ENCODE results near the gene SV2B.

The SV2B gene

DNA sequence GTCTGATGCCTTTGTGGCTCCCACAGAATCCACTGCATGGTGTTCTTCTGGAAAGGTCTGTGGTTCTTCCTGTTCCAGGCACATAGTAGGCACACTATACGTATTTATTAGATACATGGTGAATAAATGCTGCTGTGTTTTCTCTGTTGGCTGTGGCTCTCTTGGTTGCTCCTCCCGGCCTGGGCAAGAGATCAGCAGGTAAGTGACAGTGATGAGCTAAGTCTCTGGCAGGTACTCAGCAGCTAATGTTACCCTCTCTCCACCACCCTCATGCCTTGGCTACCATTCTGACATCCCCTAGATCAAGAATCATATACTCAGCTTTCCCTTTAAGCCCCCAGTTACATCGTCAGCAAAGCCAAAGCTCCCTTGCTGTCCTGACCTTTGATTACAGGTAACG, 8.4 kb downstream of the SV2B start:
- DNase-seq: no peak

DNA sequence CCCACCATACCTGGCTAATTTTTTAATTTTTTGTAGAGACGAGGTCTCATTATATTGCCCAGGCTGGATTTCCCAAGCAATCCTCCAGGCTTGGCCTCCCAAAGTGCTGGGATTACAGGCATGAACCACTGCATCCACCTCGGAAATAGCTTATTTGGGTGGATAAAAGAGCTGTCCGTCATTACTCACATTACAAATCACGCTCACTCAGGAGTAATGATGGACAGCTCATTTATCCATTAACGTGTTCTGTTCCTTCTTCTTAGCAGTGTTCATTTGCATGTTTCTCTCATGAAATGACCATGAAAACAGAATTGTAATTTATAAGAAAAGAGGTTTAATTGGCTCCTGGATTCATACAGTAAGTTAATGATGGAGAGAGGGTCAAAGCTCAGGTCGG, 9.8 kb downstream of the SV2B start:
- no peak for DNase-seq

DNA sequence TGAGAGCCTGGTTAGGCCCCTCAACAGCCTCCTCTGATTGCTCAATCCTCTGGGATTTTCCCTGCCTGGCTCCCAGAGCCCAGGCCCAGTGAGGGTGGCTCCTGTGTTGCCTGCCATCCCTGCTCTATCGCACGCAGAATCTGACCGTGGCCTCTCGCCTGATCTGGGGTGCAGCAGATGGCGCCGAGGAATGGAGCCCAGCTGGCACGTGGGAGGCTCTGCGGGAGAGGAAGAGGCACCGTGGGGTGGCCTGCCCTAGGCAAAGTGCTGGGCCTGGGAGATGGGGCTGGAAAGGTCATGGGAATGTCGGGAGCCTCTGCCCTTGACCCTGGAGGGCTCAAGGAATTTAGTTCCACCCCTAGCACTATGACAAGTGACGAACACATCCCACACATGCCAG, 10.3 kb downstream of the SV2B start:
- DNase-seq: no peak

DNA sequence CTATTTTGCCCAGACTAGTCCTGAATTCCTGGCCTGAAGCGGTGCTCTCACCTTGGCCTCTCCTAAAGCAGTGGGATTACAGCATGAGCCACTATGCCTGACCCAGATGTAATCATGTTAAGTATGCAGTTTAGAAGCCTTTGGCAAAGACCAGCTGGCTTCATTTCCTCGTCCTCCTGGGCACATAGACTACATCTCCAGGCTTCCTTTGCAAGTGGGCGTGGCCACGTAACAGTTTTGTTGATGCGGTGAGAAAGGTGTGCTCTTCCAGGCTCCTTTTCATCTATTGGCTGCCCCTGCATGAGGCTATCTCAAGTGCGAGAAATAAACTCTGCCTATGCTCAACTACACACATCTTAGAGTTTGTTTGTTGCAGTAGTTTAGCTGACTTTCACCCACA, 13.0 kb downstream of the SV2B start:
- no peak for DNase-seq

DNA sequence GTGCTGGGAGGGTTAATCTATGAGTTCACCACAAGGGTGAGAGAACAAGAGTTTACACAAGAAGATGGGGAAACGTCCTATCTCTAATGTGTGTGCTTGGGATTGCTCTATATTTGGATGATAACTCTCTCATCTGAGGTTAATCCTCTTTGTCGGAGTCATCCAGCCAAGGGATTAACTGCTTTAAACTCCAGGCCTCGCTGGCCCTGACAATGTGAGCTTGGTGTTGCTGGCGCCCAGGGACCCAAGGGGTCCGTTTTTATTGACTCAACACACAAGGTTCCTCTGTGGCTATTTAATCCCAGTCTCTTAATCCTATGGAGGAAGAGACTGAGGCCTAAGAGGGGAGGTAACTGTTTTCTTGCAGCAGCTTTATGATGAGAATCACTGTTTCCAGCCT, 14.2 kb downstream of the SV2B start:
- no peak for DNase-seq

DNA sequence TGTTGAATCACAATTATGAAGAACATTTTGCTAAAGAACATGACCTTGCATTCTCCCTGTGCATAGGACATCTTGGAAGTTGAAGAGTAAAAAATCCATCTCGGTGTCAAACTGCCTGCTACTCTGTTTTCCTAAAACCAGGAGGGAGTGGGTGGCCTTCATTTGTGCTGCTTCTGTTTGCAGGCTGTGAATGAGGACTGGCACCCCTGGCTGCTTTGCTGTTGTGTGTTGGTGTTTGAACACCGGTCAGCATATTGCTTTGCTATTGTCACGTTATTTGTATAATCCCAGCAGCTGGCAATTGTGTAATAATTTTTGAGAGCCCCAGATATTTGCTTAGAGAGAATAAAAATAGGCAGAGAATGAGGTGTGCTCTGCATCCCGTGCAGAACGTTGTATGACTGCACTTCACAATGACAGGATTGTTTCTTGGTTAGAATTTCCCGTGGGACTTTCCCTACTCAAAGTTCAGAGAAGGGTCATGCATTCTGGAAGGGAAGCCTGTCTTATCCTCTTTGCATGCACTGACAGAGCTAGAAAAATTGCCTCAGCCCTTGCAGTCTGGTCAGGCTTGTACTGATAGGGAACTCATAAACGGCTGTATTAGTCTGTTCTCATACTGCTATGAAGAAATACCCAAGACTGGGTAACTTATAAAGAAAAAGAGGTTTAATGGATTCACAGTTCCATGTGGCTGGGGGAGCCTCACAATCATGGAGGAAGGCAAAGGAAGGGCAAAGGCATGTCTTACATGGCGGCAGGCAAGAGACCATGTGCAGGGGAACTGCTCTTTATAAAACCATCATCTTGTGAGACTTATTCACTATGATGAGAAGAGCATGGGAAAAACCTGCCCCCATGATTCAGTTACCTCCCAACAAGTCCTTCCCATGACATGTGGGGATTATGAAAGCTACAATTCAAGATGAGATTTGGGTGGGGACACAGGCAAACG, 16.3 kb downstream of the SV2B start:
- no peak for DNase-seq

DNA sequence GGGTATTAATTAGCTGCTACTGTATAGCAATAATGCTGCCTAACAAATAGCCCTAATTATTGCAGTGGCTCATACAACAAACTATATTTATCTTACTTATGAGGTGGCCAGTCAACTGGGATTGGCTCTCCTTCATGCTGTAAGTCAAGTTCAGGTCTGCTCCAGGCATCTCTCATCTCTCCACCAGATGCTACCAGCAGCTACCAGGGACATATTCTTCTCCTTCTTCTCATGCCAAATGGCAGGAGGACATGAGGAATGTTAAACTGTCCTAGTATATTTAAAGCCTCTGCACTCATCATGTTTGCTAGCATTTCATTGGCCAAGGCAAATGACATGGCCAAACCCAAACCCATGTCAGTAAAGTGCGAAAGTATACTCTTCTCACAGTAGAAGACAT, 17.3 kb downstream of the SV2B start:
- no peak for DNase-seq

DNA sequence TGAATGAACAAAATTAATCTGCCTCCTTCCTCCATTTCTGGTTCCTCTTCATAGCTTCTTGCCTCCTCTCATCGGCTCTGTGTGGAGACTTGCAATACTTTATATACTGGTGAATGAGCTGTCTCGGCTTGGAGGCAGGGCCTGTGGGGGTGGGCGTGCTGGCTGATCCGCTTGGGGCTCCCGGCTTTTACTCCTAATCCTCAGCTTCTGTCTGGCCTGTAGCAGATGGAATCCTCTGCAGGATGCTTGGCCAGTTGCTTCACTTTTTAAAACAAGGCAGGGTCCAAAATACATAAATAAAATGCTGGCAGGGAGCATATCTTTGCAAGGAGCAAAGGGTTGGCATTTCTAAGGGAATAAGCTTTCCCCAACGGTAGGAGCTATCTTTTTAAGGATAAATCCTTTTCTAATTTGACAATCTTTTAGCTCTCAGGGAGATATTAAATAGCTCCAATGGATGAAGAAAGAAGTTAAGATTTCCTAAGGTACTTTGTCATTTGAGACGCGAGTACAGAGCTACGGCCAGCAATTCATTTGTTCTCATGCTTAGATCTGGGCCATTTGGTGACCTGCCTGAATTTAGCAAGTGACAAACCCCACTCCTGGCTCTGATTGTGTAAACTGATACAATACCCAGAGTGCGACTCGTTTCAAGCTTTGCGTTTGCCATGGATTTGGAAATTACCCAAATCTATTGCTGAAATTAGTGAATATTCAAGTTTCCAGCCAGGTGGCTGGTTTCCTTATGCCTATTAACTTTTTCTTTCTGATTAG, 18.9 kb downstream of the SV2B start:
- DNase-seq: no peak

DNA sequence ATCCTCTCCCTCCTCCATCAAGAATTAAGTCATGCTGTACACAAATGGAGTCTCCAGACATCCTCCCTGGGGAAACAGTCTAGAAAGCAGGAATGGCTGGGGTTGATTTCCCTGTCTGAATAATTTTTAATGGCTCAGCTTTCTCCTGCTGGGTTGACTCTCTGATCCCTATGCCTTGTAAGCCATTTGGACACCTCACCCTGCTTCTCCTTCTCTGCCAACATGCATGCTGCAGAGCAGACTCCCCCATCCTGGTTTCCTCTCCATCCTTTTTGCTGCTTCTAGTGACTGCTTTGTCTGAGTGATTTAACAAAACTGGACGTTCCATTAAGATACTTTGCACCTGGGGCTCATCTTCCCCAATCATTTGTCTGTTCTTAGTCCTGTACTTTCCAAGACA, 22.2 kb downstream of the SV2B start:
- DNase-seq: no peak

DNA sequence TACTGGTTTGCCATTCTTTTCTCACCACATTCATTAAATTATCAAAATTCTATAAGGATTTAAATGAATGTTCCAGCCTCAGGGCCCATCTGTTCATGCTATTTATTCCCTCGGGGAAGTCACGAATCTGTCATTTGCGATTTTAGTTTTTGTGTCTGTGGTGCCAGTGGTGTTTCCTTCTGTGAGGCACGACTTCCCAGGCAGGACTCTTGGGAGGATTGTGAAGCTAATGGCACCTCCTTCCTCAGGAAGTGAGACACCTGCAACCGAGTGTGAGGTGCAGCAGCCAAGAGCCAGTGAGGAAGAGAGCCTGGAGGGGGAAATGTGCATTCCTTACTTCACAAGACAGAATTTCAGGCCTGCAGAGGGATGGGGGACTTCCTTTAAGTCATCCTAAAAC, 24.1 kb downstream of the SV2B start:
- DNase-seq: no peak

DNA sequence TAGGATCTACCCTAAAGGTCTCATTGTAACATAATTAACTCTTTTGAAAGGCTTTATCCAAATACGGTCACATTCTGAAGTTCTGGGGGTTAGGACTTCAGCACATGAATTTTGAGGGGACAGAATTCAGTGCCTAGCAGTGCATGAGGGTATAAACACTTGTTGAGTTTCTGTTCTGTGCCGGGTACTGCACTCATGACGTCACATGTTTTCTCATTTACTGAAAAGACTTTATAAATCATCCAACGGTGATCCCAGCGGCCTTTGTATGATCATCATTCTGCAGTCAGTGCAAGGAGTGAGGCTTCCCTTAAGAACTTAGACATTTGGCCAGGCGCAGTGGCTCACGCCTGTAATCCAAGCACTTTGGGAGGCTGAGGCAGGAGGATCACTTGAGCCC, 25.1 kb downstream of the SV2B start:
- DNase-seq: no peak

DNA sequence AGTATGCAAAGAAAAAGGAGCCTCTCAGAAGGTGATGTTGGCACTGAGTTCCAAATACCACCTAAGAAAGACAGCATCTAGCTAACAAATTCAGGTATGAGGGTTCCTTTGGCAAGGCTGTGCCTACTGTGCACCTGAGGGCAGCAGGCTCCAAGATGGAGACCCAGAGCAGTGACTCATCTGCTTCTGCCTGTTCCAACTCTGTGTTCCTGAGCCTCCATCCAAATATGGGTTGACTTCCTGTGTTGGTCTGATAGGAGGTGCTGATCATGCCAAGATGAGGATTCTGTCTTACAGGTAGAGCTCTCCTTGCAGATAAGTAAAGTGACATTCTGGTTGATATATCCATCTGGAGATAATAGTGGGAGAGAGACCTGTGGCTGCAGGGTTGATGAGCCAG, 26.0 kb downstream of the SV2B start:
- no peak for DNase-seq

DNA sequence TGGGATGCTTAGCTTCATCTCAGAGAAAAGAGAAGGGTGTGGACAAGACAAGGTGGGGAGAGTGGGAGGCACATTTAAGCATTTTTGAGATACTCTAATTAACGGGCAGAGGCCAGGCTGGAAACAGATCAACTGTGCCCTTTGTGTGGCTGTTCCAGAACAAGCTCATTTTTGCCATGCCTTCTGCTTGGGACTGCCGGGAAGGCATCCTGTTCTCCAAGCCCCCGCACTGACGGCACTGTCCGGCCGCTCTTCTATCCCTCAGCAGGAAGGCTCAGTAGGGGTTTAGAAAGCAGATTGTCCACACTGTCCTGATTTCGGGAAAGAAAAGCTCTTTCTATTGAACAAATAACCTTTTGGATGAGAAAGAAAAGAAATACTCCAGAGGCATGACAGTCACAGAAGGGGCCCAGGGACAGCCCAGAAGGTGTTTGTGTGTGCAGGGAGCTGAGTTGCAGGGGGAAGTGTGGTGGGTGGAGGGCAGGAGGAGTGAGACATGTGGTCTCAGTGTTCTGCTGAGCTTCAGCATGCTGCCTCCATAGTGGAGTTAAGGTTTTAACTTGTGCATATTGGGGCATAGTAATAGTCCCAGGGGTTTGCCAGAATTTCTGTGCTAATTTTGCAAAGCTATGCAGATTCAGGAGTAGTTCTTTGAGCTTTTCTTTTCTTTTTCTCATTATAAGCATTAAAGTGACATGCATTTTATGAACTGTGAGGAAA, 27.3 kb downstream of the SV2B start:
- DNase-seq: no peak

DNA sequence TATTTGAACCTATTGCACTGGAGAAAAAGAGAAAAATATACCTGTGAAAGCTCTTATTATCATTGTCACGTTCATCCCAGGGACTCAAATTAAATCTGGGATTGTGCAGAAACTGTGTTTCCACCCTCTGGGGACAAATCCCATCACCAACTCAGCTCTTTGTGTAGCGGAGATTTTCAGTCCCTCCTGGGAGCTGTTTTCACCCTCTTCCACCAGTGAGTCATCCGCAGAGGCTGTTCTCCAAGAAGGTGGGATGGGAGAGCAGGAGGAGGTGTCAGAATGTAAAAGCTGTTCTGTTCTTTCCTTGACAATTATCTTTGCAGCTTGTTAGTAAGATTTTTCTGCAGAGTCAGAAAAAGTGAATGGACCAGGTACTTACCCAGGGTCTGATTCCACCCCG, 28.0 kb downstream of the SV2B start:
- DNase-seq: no peak

DNA sequence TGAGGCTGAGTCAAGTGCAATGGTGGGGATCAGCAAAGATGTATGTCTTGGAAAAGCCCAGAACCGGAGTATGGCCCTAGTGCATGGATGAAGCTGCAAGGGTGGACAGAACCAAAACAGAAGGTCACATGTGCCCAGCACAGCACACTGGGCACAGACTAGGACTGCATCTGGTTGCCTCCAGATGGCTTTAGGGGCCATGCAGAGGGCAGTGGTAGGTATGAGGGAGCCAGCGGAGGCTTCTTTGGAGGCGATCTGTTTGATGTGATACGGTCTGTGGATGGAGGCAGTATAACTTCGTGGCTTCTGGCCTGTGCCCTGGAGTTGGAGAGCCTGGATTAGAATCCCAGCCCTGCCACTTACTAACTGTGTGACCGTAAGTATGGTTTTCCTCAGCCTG, 29.4 kb downstream of the SV2B start:
- DNase-seq: no peak

DNA sequence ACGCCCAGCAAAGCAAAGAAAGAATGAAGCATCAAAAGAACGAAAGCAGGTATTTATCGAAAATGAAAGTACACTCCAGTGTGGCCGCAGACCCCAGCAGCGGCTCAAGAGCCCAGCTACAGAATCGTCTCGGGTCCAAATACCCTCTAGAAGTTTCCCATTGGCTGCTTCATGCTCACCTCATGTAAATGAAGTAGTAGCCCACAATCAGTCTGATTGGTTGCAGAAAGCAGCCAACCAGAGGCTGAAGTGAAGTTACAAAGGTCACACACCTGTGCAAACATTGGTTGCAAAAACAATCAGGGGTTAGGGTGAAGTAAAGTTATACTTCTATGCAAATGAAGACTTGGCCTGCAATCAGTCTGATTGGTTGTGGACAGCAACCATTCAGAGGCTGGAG, 32.0 kb downstream of the SV2B start:
- no peak for DNase-seq

DNA sequence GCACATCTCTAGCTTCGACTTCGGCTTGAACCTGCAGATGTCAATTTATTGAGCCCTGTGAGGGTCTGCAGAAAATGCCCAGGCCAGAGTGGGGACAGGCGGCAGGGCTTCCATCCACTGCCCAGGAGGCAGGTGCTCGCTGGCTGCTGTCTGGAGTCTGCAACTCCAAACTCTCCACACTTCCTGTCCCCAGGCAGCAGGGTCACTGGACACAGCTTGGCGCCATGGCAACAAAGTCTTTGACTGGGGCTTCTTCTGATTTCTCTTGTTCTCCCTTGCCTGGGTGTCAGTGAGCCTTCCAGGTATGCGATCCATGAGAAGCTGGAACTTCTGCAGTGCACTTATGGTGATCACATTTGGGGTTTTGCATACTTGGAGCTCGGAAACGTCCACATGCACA, 33.5 kb downstream of the SV2B start:
- no peak for DNase-seq

DNA sequence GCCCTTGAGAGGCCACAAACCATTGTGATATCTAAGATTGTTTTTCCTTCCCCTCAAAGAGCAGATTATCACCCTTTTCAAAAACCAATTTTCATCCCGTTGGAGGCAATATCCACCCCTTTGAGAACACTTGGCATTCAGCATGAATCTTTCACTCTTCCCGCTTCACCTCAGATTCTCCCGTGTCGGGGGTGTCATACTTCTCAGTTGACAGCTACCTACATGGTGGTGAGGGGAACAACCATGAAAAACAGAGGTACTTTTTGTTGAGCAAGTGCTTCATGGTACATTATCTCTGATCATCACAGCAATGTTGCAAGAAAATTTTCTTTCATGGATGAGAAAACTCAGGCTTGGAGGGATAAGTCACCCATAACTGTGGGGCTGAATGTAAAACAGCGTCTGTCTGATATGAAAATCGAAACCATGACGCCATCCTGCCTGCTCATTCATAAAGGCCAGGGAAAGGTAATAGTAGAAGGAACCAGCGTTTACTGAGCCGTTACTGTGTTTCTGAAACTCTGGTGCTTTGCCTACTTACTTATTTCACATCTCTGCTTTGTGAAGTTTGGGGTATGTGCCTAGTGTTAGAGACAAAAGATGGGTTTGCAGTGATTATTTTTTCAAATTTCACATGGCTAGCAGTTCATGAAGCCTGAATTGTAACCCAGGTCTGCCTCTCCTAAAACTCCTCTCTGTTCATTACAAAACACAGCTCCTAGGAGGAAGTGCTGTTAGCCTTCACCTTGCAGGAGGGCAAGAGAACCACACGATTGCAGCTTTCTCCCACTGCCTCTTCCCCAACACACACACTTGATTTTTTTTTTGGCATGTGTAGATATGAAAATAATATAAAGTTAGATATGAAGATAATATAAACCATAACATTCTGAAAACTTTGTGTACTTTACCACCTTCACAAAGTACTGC, 35.4 kb downstream of the SV2B start:
- no peak for DNase-seq

DNA sequence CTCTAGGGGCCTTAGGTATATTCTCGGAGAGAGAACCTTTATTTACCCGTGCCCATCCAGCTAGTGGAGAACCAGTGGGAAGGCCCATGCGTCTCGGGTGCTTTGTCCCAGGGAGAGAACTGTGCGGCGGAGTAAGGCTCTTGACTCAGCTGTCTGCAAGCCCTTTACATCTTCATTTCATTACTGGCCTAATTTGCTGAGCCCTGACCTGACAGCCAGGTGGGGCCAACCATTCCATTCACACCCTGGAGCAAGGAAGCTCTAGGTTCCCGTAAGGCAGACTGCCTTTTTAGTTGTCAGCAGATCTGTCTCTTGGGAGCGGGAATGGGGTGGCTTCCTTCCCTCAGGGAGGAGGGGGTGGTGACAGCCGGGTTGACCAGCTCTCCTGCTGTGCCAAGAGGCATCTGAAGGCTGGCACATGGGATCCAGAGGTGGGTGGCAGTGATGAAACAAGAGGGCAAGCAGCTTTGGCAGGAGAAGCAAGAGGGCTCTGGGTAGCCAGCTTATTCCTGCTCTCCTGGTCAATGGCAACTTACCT, 36.4 kb downstream of the SV2B start:
- DNase-seq: no peak

DNA sequence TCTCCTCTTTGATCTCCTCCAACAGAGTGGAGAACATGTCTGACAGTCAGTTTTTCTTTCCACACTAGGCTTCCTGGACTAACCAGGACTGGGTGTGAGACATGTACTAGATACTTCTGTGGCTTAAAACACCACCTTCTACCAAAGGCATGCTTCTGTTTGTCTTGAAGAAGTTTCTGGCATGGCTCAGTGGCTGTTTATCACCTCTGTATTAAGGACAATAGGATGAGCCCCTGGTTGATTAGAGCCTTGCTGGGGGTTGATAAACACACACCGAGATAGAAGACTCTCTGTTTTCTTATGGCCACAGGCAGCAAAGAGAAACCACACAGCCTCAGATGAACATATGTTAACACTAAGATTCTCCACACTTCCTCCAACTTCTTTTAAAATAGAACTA, 40.5 kb downstream of the SV2B start:
- no peak for DNase-seq

DNA sequence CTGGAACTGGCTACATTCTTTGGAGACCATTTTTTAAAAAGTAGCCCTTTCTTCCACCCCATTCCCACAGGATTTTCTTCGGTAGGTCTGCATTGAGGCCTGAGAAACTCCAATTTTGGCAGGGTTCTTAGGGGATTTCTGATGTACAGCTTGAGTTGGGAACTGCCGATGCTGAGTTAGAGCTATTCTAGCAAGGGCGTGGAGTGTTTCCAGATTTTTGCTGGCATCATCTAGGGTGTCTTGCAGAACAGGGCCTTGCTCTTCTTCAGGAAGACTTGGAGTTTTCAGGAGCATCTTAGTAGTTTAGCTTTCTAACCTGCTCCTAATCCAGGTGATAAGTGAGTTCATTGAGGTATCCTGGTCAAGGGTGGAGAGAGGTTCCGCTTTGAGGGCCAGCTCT, 41.0 kb downstream of the SV2B start:
- DNase-seq: no peak

DNA sequence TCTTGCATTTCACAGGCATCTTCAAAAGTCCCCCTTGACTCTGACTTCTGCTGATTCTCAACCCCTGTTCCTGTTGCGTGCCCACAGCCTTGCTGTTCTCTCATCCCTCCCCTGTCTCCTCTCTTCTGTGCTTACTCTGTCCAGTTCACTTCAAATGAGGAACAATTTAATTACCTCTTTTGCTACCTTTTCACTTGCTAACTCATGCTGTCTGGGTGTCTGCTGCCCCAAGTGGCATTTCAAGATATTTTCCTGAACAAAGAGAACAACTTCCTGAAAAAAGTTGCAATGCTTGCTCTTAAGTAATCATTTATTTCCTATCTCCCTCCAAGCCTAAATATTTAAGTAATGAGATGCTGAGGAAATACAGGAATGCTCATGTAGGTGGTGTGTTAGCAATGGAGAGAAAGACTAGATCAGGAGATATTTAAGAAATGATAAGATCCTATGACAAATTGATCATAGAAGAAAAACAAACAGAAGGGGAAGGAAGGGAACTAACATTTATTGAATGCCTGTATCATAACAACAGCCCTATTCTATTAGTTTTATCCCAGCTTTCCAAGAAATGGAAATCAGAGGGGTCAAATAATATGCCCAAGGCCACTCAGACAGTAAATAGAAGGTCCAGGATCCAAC, 42.2 kb downstream of the SV2B start:
- DNase-seq: no peak

All from stimulated activated CD4-positive, alpha-beta T cell treated with anti-CD3 and anti-CD28 coated beads, Interleukin-2, amount 100 ng/mL, for 48 hours (primary cell).